Right lobe of liver (tissue), 6 donors: ENCODE data around the gene OTUD1. TPM values are rescaled to one million over a fixed set of nuclear protein-coding genes. Genes with fewer than 3 reads are reported as not detected.

Experiments
- ATAC-seq, 4 donors: fragments of 200-7000 bp; cut with Tn5 transposase; one replicate each; pipeline ENCODE4 v1.9.1; 2020; ENCODE audit warnings: mild to moderate bottlenecking in 4 of 4, moderate library complexity in 4 of 4
- DNase-seq, 3 donors: peaks; one replicate each; pipeline ENCODE4 v3.0.0-alpha.2; 2020
- H3K27ac ChIP-seq, 3 donors: fragments of 200-600 bp; one replicate each; pipeline ENCODE4 v1.8.0; 2022
- H3K27me3 ChIP-seq, 2 donors: fragments of 200-600 bp; one replicate each; pipeline ENCODE4 v1.8.0; 2022
- H3K36me3 ChIP-seq, 4 donors: fragments of 200-600 bp; sonication (generic) in 1 of 4; one replicate each; pipeline versions ENCODE4 v1.5.1 to v1.8.0; 2017 to 2022; ENCODE audit warnings: control low read depth in 1 of 4
- H3K4me1 ChIP-seq, 4 donors: fragments of 200-600 bp; sonication (generic) in 1 of 4; one replicate each; pipeline versions ENCODE4 v1.5.1 to v1.8.0; 2017 to 2022; ENCODE audit warnings: control low read depth in 1 of 4
- H3K4me3 ChIP-seq, 3 donors: fragments of 200-600 bp; one replicate each; pipeline ENCODE4 v1.8.0; 2022
- H3K9me3 ChIP-seq, 4 donors: fragments of 200-600 bp; sonication (generic) in 1 of 4; one replicate each; pipeline versions ENCODE4 v1.5.1 to v1.8.0; 2017 to 2022; ENCODE audit warnings: control low read depth in 1 of 4
- CTCF ChIP-seq, 4 donors: fragments of 200-600 bp in 3 of 4; fragments of 450-650 bp in 1 of 4; IDR thresholded peaks; one replicate each; pipeline versions ENCODE4 v1.5.1 to v1.8.0; 2016 to 2022; ENCODE audit warnings: antibody characterized with exemption in 4 of 4, mild to moderate bottlenecking in 2 of 4
- POLR2A ChIP-seq: fragments of 450-650 bp; IDR thresholded peaks from one replicate; pipeline ENCODE4 v1.6.1; 2017; ENCODE audit warnings: antibody characterized with exemption, mild to moderate bottlenecking
- WGBS: methylation state at CpG from one replicate; pipeline ENCODE4 v1.1.6; 2018; ENCODE audit warnings: low coverage, low lambda C conversion rate; ENCODE audit not compliant: insufficient coverage; ENCODE audit errors: missing lambda C conversion rate; 5-methylcytosine and 5-hydroxymethylcytosine counted together
- intact Hi-C, 2 donors: fragments of 100-400 bp; cut with DNase I; formaldehyde crosslinking; loops; one replicate each; pipeline versions ENCODE4 v1.11.2 to v1.14.1; 2022
- total RNA-seq, 6 experiments: library from RNA; depleted of rRNA in 2 of 6; stranded (reverse); fragments of >200 nt in 2 of 6; fragmentation: NEBNext Ultra II Directional in 3 of 6; extraction: Animal tissue kit (Norgen Biotek cat#: 25700) in 3 of 6; gene quantifications; one replicate each; pipeline versions ENCODE4 v1.1.0 to v1.2.4, GENCODE V29; 2016 to 2023
- donor health status: DM: no; HTN: yes; CAD: no.
- donor health status: DM: no; HTN: no; CAD: no.
- donor health status: DM: no; HTN: no; CAD: no.
- donor health status: DM: no; HTN: yes; CAD: no.
- donor health status: DM: no; HTN: yes; CAD: no.

OTUD1 gene
- total RNA-seq, 6 experiments from 2014 or later, result 3.2 to 6.4 (median 4.5) TPM

DNA sequence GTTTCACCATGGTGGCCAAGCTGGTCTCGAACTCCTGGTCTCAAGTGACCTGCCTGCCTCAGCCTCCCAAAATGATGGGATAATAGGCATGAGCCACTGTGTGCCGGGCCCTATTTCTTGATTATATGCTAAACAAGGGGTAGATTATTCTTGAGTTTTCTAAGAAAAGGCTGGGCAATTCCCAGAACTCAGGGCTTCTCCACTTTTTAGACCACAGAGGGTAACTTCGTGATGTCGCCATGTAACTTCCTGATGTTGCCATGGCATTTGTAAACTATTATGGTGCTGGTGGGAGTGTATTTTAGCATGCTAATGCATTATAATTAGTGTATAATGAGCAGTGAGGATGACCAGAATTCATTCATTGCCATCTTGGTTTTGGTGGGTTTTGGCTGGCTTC is 35.8 kb downstream of the OTUD1 start:
- Histone ChIP-seq H3K4me1 (peaks cover 0 to 13% (median 2%) of the 10 kb centered on the region in 4 donors), H3K27ac (no peak overlapping the region), H3K4me3 (no peak overlapping the region), H3K9me3 (no peaks in the 10 kb centered on the region), H3K36me3 (no peaks in the 10 kb centered on the region), H3K27me3 (no peaks in the 10 kb centered on the region)
- TF ChIP-seq POLR2A, result no peak
- no peak for TF ChIP-seq CTCF (IDR thresholded peaks at IDR 0.05)
- WGBS, result 91% methylated on average over 4 of the region's 4 CpGs
- ATAC-seq (no peak), DNase-seq (no peak)
- intact Hi-C loops, result no loop called here

DNA sequence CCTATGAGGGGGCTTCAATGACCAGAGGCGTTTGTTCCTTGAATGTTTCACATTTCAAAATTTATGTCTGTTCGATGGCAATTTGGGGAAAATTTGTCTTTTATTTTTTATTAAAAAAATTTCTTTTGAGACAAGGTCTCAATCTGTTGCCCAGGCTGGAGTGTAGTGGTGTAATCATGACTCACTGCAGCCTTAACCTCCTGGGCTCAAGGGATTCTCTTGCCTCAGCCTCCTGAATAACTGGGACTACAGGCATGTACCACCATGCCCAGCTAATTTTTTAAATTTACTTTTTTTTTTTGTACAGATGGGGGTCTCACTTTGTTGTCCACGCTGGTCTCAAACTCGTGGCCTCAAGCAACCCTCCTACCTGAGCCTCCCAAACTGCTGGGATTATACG is 39.7 kb downstream of the OTUD1 start:
- WGBS, result 85% methylated on average over 5 of the region's 5 CpGs
- H3K27me3 ChIP-seq, result no peaks in the 10 kb centered on the region
- no peaks in the 10 kb centered on the region for H3K9me3 ChIP-seq
- TF ChIP-seq CTCF (IDR thresholded peaks at IDR 0.05), result no peak
- TF ChIP-seq POLR2A, result no peak
- ATAC-seq (no peak), DNase-seq (no peak)
- intact Hi-C loops, result no loop called here
- no peak overlapping the region for H3K4me3 ChIP-seq
- no peak overlapping the region for H3K27ac ChIP-seq
- peaks cover 0 to 19% (median 0%) of the 10 kb centered on the region in 4 donors for H3K4me1 ChIP-seq
- no peaks in the 10 kb centered on the region for H3K36me3 ChIP-seq

- WGBS, result 21% methylated on average over 3 of the region's 3 CpGs
- H3K9me3 ChIP-seq, result no peaks in the 10 kb centered on the region
- intact Hi-C loops, result no loop called here
- peaks cover 0 to 19% (median 0%) of the 10 kb centered on the region in 4 donors for H3K4me1 ChIP-seq
- H3K27ac ChIP-seq, result peak overlapping the region in 2 of 3 donors; percentile 28 to 35
- DNase-seq (no peak), ATAC-seq (peak; percentile 77 to 92 (median 86))
- TF ChIP-seq POLR2A (no peak), CTCF (IDR thresholded peaks at IDR 0.05) (no peak)
- no peaks in the 10 kb centered on the region for H3K27me3 ChIP-seq
- H3K4me3 ChIP-seq, result no peak overlapping the region
- H3K36me3 ChIP-seq, result no peaks in the 10 kb centered on the region
Observed at GRCh38 chr10:23479798-23480473, 41.1 kb downstream of the OTUD1 start.

GRCh38 chr10:23481363-23481961 is 42.6 kb downstream of the OTUD1 start:
- Histone ChIP-seq H3K4me3 (no peak overlapping the region), H3K27me3 (no peaks in the 10 kb centered on the region), H3K9me3 (no peaks in the 10 kb centered on the region), H3K36me3 (no peaks in the 10 kb centered on the region), H3K4me1 (peaks cover 0 to 19% (median 0%) of the 10 kb centered on the region in 4 donors), H3K27ac (no peak overlapping the region)
- 94% methylated on average over 3 of the region's 3 CpGs for WGBS
- DNase-seq (no peak), ATAC-seq (peak; percentile 34 to 81 (median 75))
- intact Hi-C loops, result no loop called here
- TF ChIP-seq POLR2A (no peak), CTCF (IDR thresholded peaks at IDR 0.05) (no peak)
